Measurements from ENCODE around the gene TCF25. TPM values are rescaled to one million over a fixed set of nuclear protein-coding genes. Genes with fewer than 3 reads are reported as not detected.

TCF25 gene
- total and polyA plus RNA-seq, 8 donors = 147 to 189 (median 160) TPM

- H3K27me3 ChIP-seq = no peaks in the 10 kb centered on the region
- DNase-seq = peak in 1 of 4 donors; percentile 48
- H3K27ac ChIP-seq = no peak overlapping the region
- TF ChIP-seq CTCF (IDR thresholded peaks at IDR 0.05) = no peak
- H3K9me3 ChIP-seq = no peaks in the 10 kb centered on the region
- H3K4me1 ChIP-seq = peaks cover 0 to 22% of the 10 kb centered on the region in 2 donors
- intact Hi-C loops (cut with DNase I) = no loop called here
- no peak overlapping the region for H3K4me3 ChIP-seq
- H3K36me3 ChIP-seq = peaks cover 0 to 82% of the 10 kb centered on the region in 2 donors
- no peak for ATAC-seq
Observed at GRCh38 chr16:89958596-89958995, 85.2 kb downstream of the TCF25 start.

GRCh38 chr16:89960966-89961365, 87.6 kb downstream of the TCF25 start:
- Histone ChIP-seq H3K27me3 (no peaks in the 10 kb centered on the region), H3K4me3 (no peak overlapping the region), H3K36me3 (peaks cover 0 to 91% of the 10 kb centered on the region in 2 donors), H3K9me3 (no peaks in the 10 kb centered on the region), H3K27ac (no peak overlapping the region), H3K4me1 (peaks cover 0 to 20% of the 10 kb centered on the region in 2 donors)
- intact Hi-C loops (cut with DNase I) = no loop called here
- no peak for TF ChIP-seq CTCF (IDR thresholded peaks at IDR 0.05)
- DNase-seq = peak in 1 of 4 donors; percentile 65
- no peak for ATAC-seq

Other genes starting within 250 kb of the TCF25 start
- gene CHMP1A, start 215.9 kb upstream of the TCF25 start, total RNA-seq = 10 to 100 TPM; 77.6 to 88.5 TPM
- gene CHMP1A, start 215.9 kb upstream of the TCF25 start, polyA plus RNA-seq (ENCODE audit: insufficient read length in 6 of 6) = 10 to 100 TPM; 60.8 to 91.5 (median 67.4) TPM
- 10 to 100 TPM in 1 of 2 donors, 1 to 10 TPM in 1; 9.9 to 10.2 TPM for gene SPATA33, start 215.8 kb upstream of the TCF25 start, total RNA-seq
- 10 to 100 TPM; 12.7 to 15.7 (median 14.0) TPM for gene SPATA33, start 215.8 kb upstream of the TCF25 start, polyA plus RNA-seq (ENCODE audit: insufficient read length in 6 of 6)
- 10 to 100 TPM; 74.8 to 93.1 TPM for gene CDK10, start 186.9 kb upstream of the TCF25 start, total RNA-seq
- gene CDK10, start 186.9 kb upstream of the TCF25 start, polyA plus RNA-seq (ENCODE audit: insufficient read length in 6 of 6) = 100 to 1,000 TPM in 5 of 6 donors, 10 to 100 TPM in 1; 78.3 to 160 (median 110) TPM
- 10 to 100 TPM; 12.3 to 13.8 TPM for gene SPATA2L, start 171.9 kb upstream of the TCF25 start, total RNA-seq
- gene SPATA2L, start 171.9 kb upstream of the TCF25 start, polyA plus RNA-seq (ENCODE audit: insufficient read length in 6 of 6) = 1 to 10 TPM; 2.4 to 6.1 (median 4.3) TPM
- gene VPS9D1, start 152.7 kb upstream of the TCF25 start, total RNA-seq = 10 to 100 TPM; 14.3 to 19.0 TPM
- gene VPS9D1, start 152.7 kb upstream of the TCF25 start, polyA plus RNA-seq (ENCODE audit: insufficient read length in 6 of 6) = 10 to 100 TPM in 4 of 6 donors, 1 to 10 TPM in 2; 9.0 to 15.1 (median 11.6) TPM
- gene ZNF276, start 152.1 kb upstream of the TCF25 start, total RNA-seq = 10 to 100 TPM; 22.1 to 28.1 TPM
- gene ZNF276, start 152.1 kb upstream of the TCF25 start, polyA plus RNA-seq (ENCODE audit: insufficient read length in 6 of 6) = 10 to 100 TPM; 24.8 to 45.2 (median 35.9) TPM
- gene FANCA, start 56.9 kb upstream of the TCF25 start, total RNA-seq = 10 to 100 TPM; 17.1 to 25.9 TPM
- 10 to 100 TPM; 25.8 to 42.3 (median 36.1) TPM for gene FANCA, start 56.9 kb upstream of the TCF25 start, polyA plus RNA-seq (ENCODE audit: insufficient read length in 6 of 6)
- gene SPIRE2, start 45.1 kb upstream of the TCF25 start, total RNA-seq = 10 to 100 TPM in 1 of 2 donors, 1 to 10 TPM in 1; 9.1 to 12.3 TPM
- gene SPIRE2, start 45.1 kb upstream of the TCF25 start, polyA plus RNA-seq (ENCODE audit: insufficient read length in 6 of 6) = 10 to 100 TPM; 10.8 to 23.9 (median 13.3) TPM
- gene MC1R, start 45.3 kb downstream of the TCF25 start, total RNA-seq = 1 to 10 TPM; 3.5 to 3.9 TPM
- gene MC1R, start 45.3 kb downstream of the TCF25 start, polyA plus RNA-seq (ENCODE audit: insufficient read length in 6 of 6) = 1 to 10 TPM; 2.9 to 5.0 (median 3.2) TPM
- 10 to 100 TPM; 17.4 to 54.2 TPM for gene TUBB3, start 49.8 kb downstream of the TCF25 start, total RNA-seq
- 1 to 10 TPM; 2.7 to 9.6 (median 7.1) TPM for gene TUBB3, start 49.8 kb downstream of the TCF25 start, polyA plus RNA-seq (ENCODE audit: insufficient read length in 6 of 6)
- 10 to 100 TPM; 57.1 to 70.4 TPM for gene DEF8, start 75.2 kb downstream of the TCF25 start, total RNA-seq
- gene DEF8, start 75.2 kb downstream of the TCF25 start, polyA plus RNA-seq (ENCODE audit: insufficient read length in 6 of 6) = 10 to 100 TPM; 30.9 to 45.8 (median 36.9) TPM
- gene DBNDD1, start 145.9 kb downstream of the TCF25 start, total RNA-seq = 10 to 100 TPM in 1 of 2 donors, 1 to 10 TPM in 1; 8.1 to 20.6 TPM
- gene DBNDD1, start 145.9 kb downstream of the TCF25 start, polyA plus RNA-seq (ENCODE audit: insufficient read length in 6 of 6) = 1 to 10 TPM; 6.4 to 9.4 (median 7.5) TPM
- gene PRDM7, start 203.7 kb downstream of the TCF25 start, total RNA-seq = not detected
- 1 to 10 TPM in 1 of 6 donors, under 1 TPM in 5; 0.45 to 1.1 (median 0.83) TPM for gene PRDM7, start 203.7 kb downstream of the TCF25 start, polyA plus RNA-seq (ENCODE audit: insufficient read length in 6 of 6)